Stimulated activated CD8-positive, alpha-beta memory T cell treated with anti-CD3 and anti-CD28 coated beads, Interleukin-7, amount 100 ng/mL, for 24 hours (primary cell): ENCODE measurements around the gene DRD5.
"Not testable (repeated sequence)": the region's sequence is repeated elsewhere in the genome, so short reads cannot be mapped to it uniquely, and the experiment has no call there.

Experiments
- DNase-seq: peaks from one replicate; pipeline ENCODE4 v3.0.0-alpha.2; 2020; ENCODE audit warnings: low read depth

DRD5 gene

GRCh38 chr4:9781343-9782135 lies at the start of gene DRD5:
Gene DRD5, plus strand, starts transcription at chr4:9781634. Its CDS starts 396 bp downstream, at chr4:9782030.
- no peak for DNase-seq

- DNase-seq: not testable (repeated sequence)
These were observed 49.2 kb upstream of the DRD5 start for GRCh38 chr4:9732256-9732655.

- no peak for DNase-seq
These were observed 45.9 kb upstream of the DRD5 start for GRCh38 chr4:9735515-9735914.

GRCh38 chr4:9737280-9737679 lies 44.2 kb upstream of the DRD5 start:
- DNase-seq: not testable (repeated sequence)

- not testable (repeated sequence) for DNase-seq
These were observed 37.6 kb upstream of the DRD5 start for GRCh38 chr4:9743789-9744188.

- DNase-seq: no peak
These were observed 35.7 kb upstream of the DRD5 start for GRCh38 chr4:9745782-9746181.

- DNase-seq: no peak
These were observed 22.7 kb upstream of the DRD5 start for GRCh38 chr4:9758641-9759317.

GRCh38 chr4:9762823-9763475 lies 18.5 kb upstream of the DRD5 start:
- no peak for DNase-seq

- DNase-seq: no peak
These were observed 17.2 kb upstream of the DRD5 start for GRCh38 chr4:9764155-9764696.

GRCh38 chr4:9765091-9765490 lies 16.3 kb upstream of the DRD5 start:
- no peak for DNase-seq

- DNase-seq: no peak
These were observed 12.1 kb upstream of the DRD5 start for GRCh38 chr4:9769321-9769720.

GRCh38 chr4:9771034-9771433 lies 10.4 kb upstream of the DRD5 start:
- no peak for DNase-seq

- no peak for DNase-seq
These were observed 8.0 kb upstream of the DRD5 start for GRCh38 chr4:9773471-9773870.

- DNase-seq: no peak
These were observed 652 bp downstream of the DRD5 start for GRCh38 chr4:9782136-9782436.

- DNase-seq: not testable (repeated sequence)
These were observed 4.5 kb downstream of the DRD5 start for GRCh38 chr4:9785891-9786290.

- DNase-seq: no peak
These were observed 10.9 kb downstream of the DRD5 start for GRCh38 chr4:9792381-9792780.

- DNase-seq: not testable (repeated sequence)
These were observed 15.2 kb downstream of the DRD5 start for GRCh38 chr4:9796641-9797040.

- no peak for DNase-seq
These were observed 19.4 kb downstream of the DRD5 start for GRCh38 chr4:9800848-9801247.

- DNase-seq: no peak
These were observed 23.5 kb downstream of the DRD5 start for GRCh38 chr4:9804918-9805317.

- no peak for DNase-seq
These were observed 26.6 kb downstream of the DRD5 start for GRCh38 chr4:9808077-9808476.

GRCh38 chr4:9811806-9812205 lies 30.4 kb downstream of the DRD5 start:
- DNase-seq: no peak

- no peak for DNase-seq
These were observed 31.3 kb downstream of the DRD5 start for GRCh38 chr4:9812501-9813340.
